ENCODE measurements around the gene IGSF9.

GRCh38 chr1:159959451-159959850 is 14.0 kb upstream of the IGSF9 start:
- no peak for TF ChIP-seq EZH2 (IDR thresholded peaks at IDR 0.05; ENCODE audit: borderline replicate concordance, low read length)
- no peak for TF ChIP-seq CTCF (IDR thresholded peaks at IDR 0.05; ENCODE audit: low read length)
